HG03571 (cell line): ENCODE results near the gene FBXO7.

Source experiments
- ATAC-seq: cut with Tn5 transposase; IDR thresholded peaks from one replicate; pipeline ENCODE4 v1.9.1; 2021; ENCODE audit not compliant: unreplicated experiment

FBXO7 gene

DNA sequence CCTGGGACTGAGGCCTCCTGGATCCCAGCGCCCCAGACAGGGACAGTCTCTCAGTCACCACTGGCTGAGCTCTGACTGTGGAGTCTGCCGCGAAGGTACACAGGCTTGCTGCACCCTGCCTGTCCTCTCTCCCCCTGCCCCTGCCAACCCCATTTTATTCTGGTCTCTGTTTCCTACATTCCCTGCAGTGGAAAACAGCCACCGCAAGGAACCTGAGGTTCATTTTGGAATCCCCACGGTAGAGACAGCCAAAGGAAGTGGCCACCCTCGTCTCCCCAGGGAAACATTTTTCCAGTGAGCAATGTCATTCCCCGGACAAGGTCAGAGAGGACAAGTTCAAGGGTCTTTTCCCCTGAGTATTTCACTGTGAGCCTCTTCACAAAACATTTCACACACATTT lies 56.6 kb downstream of the FBXO7 start:
- ATAC-seq: no peak

GRCh38 chr22:32531931-32532819 lies 57.6 kb downstream of the FBXO7 start:
- ATAC-seq: no peak

GRCh38 chr22:32532820-32533128 lies 58.2 kb downstream of the FBXO7 start:
- ATAC-seq: no peak

DNA sequence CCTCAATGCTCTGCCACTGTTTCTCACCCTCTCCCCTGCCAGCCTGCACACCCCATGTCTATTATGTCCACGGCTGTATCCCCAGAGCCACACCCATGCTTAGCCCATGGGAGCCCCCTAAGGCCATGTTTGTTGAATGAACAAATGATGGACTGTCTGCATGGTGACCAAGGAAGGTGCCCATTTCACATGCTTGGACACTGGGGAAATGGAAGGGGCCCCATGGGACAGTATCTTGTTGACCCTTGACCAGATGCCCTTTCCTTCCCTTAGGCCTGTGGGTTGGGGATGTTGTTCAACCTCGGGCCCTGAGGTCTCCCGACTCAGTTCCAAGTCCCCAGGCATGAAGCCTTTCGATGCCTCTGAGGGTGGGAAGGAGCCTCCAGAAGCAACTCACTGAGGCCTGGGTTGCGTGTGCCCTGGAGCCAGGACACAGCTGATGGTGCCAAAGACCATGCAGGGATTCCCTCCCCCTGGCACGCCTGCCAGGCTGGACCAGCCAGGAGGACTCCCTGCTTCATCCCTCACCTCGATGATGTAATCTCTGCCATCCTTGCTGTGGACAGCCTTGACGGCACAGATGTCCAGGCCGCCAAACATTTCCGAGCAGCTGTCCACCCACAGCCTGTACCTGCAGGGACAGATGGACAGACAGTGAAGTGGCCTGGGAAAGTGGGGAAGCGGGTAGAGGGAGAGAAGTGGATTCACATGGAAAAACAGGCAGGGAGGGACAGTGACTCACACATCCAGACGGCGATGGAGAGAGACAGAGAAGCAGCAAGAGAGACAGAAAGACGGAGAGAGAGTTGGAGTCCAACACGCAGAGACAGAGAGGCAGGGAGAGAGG lies 58.9 kb downstream of the FBXO7 start:
- ATAC-seq: no peak

DNA sequence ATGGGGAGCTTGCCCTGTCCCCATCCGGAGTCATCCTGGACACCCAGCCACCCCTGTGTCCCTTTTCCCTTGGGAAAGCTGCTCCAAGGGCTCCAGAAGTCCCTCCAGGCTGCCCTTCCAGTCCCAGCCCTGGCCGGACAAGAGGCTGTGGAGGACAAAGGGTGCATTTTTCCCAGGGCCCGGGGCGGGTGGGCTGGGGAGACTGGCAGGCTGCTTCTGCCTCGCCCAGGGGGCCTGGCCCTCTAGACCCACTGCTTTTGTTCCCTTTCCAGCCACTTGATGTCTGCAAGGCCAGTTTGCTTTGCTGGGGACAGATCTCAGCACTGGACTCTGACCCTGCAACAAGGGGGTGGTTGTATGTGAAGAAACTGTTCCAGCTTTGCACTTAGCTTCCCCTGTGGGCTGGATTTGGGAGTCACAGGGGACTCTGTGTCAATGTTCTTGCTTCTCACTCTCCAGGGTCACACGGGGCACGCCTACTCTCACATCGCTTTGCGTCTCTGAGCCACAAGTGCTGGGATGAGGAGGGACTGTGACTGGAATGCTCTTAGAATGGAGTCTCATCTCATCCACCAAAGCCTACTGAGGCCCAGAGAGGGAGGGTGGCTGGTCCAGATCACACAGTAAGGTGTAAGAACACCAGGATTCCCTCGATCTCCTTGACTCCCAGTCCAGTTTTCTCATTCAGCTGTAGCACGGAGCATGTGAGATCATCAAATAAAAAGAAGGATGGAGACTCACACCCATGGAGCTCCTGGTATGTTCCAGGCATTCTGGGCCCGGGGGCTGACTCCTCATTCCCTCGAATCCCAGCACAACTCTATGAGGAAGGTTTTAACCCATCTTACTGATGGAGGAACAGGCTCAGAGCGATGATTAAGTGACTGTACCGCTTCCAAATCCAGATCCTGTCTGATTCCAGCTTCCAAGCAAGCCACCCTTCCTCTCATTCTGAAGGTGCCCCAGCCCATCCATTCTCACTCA lies 59.9 kb downstream of the FBXO7 start:
- ATAC-seq: no peak

DNA sequence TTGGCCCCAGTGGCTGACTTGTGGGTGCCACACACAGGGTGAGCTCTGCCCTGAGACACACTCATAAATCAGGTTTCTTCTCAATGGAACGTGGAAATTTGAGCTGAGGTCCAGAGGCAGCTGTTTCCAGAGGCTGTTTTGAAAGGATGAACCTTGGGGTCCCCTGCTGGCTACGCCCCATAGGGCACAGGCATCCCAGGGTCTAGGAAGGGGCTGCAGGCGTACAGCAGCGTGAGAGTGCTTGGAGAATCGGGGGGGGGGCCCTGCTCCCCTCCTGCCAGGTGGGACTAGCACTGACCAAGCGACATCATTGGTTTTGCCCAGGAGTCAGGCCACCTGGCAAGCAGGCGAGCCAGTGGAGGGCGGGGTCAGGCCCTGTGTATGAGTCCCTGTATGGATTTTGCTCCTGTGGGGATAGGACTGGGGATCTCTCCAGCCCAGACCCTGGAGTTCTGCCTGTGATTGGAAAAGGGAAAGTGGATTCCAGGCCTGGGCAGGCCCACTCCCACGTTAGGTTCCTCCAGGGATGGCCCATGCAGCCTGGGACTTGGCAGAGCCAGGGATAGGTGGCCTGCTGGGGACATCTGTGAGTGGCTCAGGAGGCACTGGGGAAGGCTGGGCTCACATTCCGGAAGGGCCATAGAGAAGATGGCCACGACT lies 61.0 kb downstream of the FBXO7 start:
- ATAC-seq: no peak

GRCh38 chr22:32536352-32536751 lies 61.7 kb downstream of the FBXO7 start:
- ATAC-seq: no peak

- no peak for ATAC-seq
Observed at GRCh38 chr22:32538521-32538920, 63.9 kb downstream of the FBXO7 start.

DNA sequence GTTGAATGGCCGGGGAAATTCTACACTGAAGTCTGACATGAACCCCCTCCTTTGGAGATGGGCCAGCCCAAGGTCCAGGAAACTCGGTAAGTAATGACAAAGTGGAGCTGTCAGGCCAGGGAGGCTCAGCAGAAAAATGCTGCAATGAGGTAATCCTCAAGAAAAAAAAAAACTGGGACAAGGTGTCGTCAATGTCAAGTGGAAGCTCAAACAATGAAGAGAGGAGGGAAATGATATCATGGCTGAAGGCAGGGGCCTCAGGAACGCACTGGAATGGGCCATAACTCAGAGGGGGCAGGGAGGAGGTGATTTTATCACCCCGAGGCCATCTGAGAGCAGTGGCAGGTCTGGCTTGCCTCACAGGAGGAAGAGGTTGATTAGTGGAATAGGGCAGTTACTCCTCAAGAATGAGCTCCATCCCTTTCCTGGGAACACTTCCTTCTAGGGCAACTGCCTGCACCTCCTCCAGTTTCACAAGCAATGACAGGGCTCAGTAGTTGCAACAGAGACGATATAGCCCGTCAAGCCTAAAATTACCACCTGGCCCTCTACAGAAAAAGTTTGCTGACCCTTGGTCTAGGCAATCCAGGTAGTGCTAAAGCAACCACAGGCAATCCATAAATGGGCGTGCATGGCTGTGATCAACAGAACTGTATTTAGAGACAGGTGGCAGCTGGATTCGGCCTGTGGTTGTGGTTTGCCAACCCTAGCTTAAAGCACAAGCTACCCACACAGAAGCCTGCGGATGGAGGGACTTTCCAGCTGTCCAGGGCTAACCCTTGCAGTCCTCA lies 65.2 kb downstream of the FBXO7 start:
- no peak for ATAC-seq

DNA sequence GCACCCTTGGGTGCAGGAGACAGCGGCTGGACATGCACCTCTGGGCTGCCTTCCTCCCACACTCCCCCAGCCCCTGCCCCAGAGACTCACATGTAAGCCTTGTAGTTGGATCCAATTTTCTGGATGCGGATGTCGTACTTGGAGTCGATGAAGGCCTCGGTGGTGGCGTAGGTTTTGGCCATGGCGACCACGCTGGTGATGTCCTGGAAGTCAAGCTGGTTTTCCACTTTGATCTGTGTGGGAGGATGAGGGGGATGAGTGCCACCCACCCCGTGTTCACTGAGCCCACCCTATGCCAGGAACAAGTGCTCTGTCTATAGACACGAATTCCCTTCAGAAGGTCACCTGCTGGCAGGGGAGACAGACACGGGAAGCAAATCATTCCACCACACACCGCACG lies 66.9 kb downstream of the FBXO7 start:
- no peak for ATAC-seq

DNA sequence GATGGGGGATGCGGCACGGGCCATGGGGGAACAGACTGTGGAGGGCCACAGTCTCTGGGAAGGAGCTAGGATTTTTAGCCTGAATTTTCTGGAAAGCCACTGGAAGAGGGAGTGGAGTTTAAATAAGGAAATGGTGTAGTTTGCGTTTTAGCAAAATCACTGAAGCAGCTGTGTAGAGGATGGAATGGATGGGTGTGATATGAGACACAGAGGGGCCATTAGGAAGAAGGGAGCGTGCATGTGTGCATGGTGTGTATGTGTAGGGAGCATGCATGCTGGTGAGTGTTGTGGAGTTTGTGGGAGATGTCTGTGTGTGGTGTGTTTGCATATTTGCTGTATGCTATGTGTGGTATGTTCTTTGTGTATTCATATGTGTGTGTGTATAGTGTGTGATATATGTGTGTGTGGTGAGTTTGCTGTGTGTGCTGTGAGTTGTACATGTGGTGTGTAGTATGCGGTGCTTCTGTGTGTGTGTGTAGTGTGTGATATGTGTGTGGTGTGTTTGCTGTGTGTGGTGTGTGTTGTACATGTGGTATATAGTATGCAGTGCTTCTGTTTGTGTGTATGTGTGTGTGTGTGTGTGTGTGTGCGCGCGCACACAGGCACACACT lies 67.6 kb downstream of the FBXO7 start:
- no peak for ATAC-seq

DNA sequence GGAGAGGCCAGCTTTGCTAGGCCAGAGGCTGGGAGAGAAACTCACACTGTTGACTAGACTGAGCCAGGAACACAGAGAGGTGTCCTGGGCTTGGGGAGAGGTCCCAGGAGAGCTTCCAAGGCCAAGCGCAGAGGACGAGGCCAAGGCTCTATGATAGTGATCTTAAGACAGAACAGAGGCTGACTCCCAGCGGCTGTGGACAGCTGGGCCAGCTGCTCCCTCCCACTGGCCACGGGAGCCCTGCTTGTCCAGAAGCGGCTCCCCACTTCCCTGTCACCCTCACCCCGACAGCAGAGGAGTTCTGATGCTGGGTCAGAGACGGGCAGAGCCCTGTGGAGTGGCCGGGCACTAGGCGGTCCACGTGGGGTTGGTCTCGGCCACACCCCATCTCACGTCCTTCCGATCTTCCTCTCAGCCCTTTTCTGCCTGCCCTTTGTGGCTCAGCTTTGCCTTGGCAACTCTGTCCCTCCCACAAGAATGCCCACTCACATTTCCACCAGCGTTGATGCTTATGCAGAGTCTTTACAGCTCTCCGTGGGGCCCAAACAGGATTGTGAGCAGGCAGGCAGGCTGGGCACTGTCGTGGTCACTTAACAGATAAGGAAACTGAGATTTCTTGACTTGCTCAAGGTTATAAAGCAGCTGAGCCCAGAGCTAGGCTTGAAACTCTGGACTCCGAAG lies 68.2 kb downstream of the FBXO7 start:
- ATAC-seq: no peak

GRCh38 chr22:32544953-32545558 lies 70.4 kb downstream of the FBXO7 start:
- ATAC-seq: no peak

DNA sequence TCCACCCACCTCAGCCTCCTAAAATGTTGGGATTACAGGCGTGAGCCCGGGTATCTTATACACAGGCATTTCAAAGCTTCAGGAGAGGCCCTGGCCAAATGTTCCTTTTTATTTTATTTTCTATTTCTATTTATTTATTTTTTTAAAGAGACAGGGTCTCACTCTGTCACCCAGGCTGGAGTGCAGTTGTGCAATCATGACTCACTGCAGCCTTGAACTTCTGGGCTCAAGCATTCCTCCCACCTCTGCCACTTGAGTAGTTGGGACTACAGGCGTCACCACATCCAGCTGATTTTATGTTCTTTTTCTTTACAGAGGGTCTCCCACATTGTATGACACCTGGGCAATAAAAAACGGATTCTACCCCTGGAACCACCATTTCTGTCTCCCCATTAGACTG lies 71.2 kb downstream of the FBXO7 start:
- no peak for ATAC-seq

DNA sequence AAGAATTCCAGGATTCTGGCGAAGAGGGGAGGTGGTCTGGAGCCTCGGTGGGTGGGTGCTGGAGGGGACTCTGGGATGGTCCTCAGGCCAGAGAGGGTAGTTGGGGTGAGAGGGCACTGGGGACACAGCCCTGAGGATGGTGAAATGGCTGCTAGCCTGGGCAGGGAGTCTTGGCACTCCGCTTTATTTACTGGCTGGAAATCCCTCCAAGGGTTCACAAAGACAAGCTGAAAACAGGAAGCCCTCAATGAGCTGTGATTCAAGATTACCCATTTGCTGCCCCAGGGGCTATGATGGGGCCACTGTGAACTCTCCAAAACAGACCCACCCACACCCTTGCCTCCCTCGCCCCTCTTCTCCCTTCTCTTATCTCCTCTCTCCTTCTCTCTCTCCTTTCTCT lies 71.9 kb downstream of the FBXO7 start:
- ATAC-seq: no peak

DNA sequence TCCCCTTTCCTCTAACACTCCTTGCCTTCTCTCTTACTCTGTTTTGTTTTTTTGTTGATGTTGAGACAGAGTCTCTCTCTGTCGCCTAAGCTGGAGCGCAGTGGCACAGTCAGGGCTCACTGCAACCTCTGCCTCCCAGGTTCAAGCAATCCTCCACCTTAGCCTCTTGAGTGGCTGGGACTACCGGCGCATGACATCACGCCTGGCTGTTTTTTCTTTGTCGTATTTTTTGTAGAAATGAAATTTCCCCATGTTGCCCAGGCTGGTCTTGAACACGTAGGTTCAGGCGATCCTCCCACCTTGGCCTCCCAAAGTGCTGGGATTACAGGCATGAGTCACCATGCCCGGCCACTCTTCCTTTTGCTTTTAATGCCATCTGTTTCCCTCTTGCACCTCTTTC lies 72.3 kb downstream of the FBXO7 start:
- ATAC-seq: no peak

GRCh38 chr22:32548039-32548438 lies 73.4 kb downstream of the FBXO7 start:
- no peak for ATAC-seq
